PC-3 (cell line): Measurements from ENCODE around the gene EEPD1. TPM values are rescaled to one million over a fixed set of nuclear protein-coding genes. Genes with fewer than 3 reads are reported as not detected.

ENCODE experiments used
- ATAC-seq: fragments of 200-7000 bp; cut with Tn5 transposase; 2 replicates; pipeline ENCODE4 v1.9.1; 2020; ENCODE audit warnings: mild to moderate bottlenecking, moderate library complexity
- BruUV-seq: library from RNA; stranded (reverse); fragments of 400-500 nt; replicated peaks from 2 replicates; lab custom pipeline; 2021; lab: Mats Ljungman, UMichigan
- CTCF ChIA-PET: fragments of 300-600 bp; sonication (Branson Sonifier 250); formaldehyde crosslinking; loops from one replicate; lab custom pipeline; 2022; ENCODE audit warnings: antibody characterized with exemption; lab: Charles Lee
- POLR2A ChIA-PET: fragments of 300-600 bp; sonication (Branson Sonifier 250); formaldehyde crosslinking; loops from one replicate; lab custom pipeline; 2022; ENCODE audit warnings: antibody characterized with exemption; ENCODE audit not compliant: unreplicated experiment; lab: Charles Lee
- DNase-seq: peaks from one replicate; pipeline ENCODE4 v3.0.0-alpha.2; 2015
- H2AFZ ChIP-seq: fragments of 300-600 bp; sonication (generic); 2 replicates; pipeline ENCODE4 v1.6.0; 2016; ENCODE audit warnings: antibody characterized with exemption, low read length
- H3F3A ChIP-seq: fragments of 300-600 bp; sonication (generic); one replicate; pipeline ENCODE4 v1.6.0; 2017; ENCODE audit warnings: antibody characterized with exemption, low read length, control low read depth, mild to moderate bottlenecking; ENCODE audit not compliant: unreplicated experiment
- H3K27ac ChIP-seq: fragments of 300-600 bp; sonication (generic); 2 replicates; pipeline ENCODE4 v1.5.1; 2016; ENCODE audit warnings: mild to moderate bottlenecking, low read length
- H3K27me3 ChIP-seq: fragments of 300-600 bp; sonication (generic); 2 replicates; pipeline ENCODE4 v1.6.1; 2016; ENCODE audit warnings: low read length, mixed read lengths
- H3K36me3 ChIP-seq: fragments of 300-600 bp; sonication (generic); 2 replicates; pipeline ENCODE4 v1.6.1; 2016; ENCODE audit warnings: low read depth, mixed run types, low read length, mixed read lengths
- H3K4me1 ChIP-seq: fragments of 300-600 bp; sonication (generic); 2 replicates; pipeline ENCODE4 v1.5.1; 2016; ENCODE audit warnings: low read length; ENCODE audit not compliant: insufficient read depth
- H3K4me2 ChIP-seq: fragments of 300-600 bp; sonication (generic); 2 replicates; pipeline ENCODE4 v1.6.0; 2016; ENCODE audit warnings: low read length
- H3K4me3 ChIP-seq: fragments of 300-600 bp; sonication (generic); 2 replicates; pipeline ENCODE4 v1.5.1; 2016; ENCODE audit warnings: mild to moderate bottlenecking, low read length, mixed read lengths
- H3K79me2 ChIP-seq: fragments of 300-600 bp; sonication (generic); 2 replicates; pipeline ENCODE4 v1.6.1; 2017; ENCODE audit warnings: low read length, mixed read lengths
- H3K9ac ChIP-seq: fragments of 300-600 bp; sonication (generic); 2 replicates; pipeline ENCODE4 v1.6.0; 2016; ENCODE audit warnings: mild to moderate bottlenecking, low read length
- H3K9me2 ChIP-seq: fragments of 300-600 bp; sonication (generic); replicated peaks from 2 replicates; pipeline ENCODE4 v1.6.1; 2016; ENCODE audit warnings: mixed run types, low read length, mixed read lengths
- H3K9me3 ChIP-seq: fragments of 300-600 bp; sonication (generic); 2 replicates; pipeline ENCODE4 v1.6.1; 2016; ENCODE audit warnings: low read length, mixed read lengths
- H4K20me1 ChIP-seq: fragments of 300-600 bp; sonication (generic); 2 replicates; pipeline ENCODE4 v1.6.1; 2016; ENCODE audit warnings: low read length, mixed read lengths
- CTCF ChIP-seq: fragments of 300-600 bp; sonication (generic); conservative IDR thresholded peaks from 2 replicates; pipeline ENCODE4 v1.5.1; 2017; ENCODE audit warnings: antibody characterized with exemption, low read depth, mild to moderate bottlenecking, low read length
- EZH2 ChIP-seq: fragments of 300-600 bp; sonication (generic); IDR thresholded peaks from one replicate; pipeline ENCODE4 v1.6.1; 2017; ENCODE audit warnings: antibody characterized with exemption, mild to moderate bottlenecking, low read length; ENCODE audit not compliant: unreplicated experiment
- EZH2phosphoT487 ChIP-seq: fragments of 300-600 bp; sonication (generic); IDR thresholded peaks from 2 replicates; pipeline ENCODE4 v1.6.1; 2018; ENCODE audit warnings: mild to moderate bottlenecking, antibody characterized with exemption, low read length, borderline replicate concordance
- intact Hi-C: fragments of 100-400 bp; cut with micrococcal nuclease; formaldehyde crosslinking; loops from 2 replicates; pipeline ENCODE4 v1.9.0; 2023
- total RNA-seq: library from RNA; depleted of rRNA; stranded (reverse); fragments of >200 nt; gene quantifications from 2 replicates; pipeline ENCODE4 v1.2.3, GENCODE V29; 2014

Gene EEPD1
- total RNA-seq, 1 experiment from 2014 or later, result 28.3 TPM

DNA sequence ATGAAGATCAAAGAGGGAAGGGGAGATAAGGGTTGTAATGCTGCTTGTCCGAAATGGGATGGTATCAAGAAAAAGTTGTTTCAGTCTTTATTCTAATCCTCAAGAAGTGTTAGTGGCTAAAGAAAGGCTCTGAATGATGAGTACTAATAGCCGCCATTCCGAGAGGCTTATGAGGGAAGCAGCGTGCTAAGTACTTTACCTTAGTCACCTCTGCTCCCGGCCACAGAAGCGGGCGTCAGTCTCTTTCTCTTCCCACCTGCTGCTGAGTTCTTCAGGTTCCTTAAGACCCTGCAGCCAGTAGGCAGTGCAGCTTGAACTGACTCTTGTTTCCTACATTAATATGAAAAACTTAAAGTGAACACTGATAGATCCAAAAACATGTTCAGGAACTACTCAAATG, 73.1 kb downstream of the EEPD1 start:
- Histone ChIP-seq H3K36me3 (no peaks in the 10 kb centered on the region), H3K9me3 (no peaks in the 10 kb centered on the region), H4K20me1 (no peaks in the 10 kb centered on the region), H3K9me2 (no peaks in the 10 kb centered on the region), H3K4me3 (no peak overlapping the region), H3K4me2 (no peak overlapping the region), H3K27me3 (no peaks in the 10 kb centered on the region), H2AFZ (no peak overlapping the region), H3K27ac (no peak overlapping the region), H3F3A (no peaks in the 10 kb centered on the region), H3K79me2 (no peaks in the 10 kb centered on the region), H3K9ac (no peak overlapping the region), H3K4me1 (no peaks in the 10 kb centered on the region)
- no peak for DNase-seq
- intact Hi-C loops, result no loop called here
- no peak for ATAC-seq
- ChIA-PET POLR2A (no interaction called here), CTCF (no interaction called here)
- BruUV-seq, result no TSS peak
- TF ChIP-seq EZH2 (no peak), CTCF (no peak), EZH2phosphoT487 (no peak)

DNA sequence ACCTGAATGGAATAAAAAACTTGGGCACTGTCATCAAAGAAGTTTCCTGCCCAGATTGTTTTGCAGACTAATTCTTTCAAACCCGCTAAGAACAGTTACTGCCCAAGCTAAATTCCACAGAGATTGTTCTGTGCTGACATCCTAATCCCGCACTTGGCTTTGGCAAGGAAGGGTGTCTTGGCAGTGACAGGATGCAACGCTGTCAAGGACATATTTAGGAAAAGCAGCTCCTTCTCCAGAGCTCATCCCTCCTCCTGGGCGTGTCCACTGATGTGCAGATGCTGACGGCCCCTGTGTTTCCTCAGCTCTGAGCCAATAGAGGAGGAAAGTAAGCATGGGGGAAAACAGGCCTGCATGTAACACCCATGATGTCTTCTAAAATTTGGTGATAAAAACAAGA, 74.2 kb downstream of the EEPD1 start:
- Histone ChIP-seq H3K9me2 (no peaks in the 10 kb centered on the region), H3K4me2 (no peak overlapping the region), H4K20me1 (no peaks in the 10 kb centered on the region), H3K27ac (no peak overlapping the region), H2AFZ (no peak overlapping the region), H3K36me3 (no peaks in the 10 kb centered on the region), H3K79me2 (no peaks in the 10 kb centered on the region), H3F3A (no peaks in the 10 kb centered on the region), H3K27me3 (no peaks in the 10 kb centered on the region), H3K9ac (no peak overlapping the region), H3K9me3 (no peaks in the 10 kb centered on the region), H3K4me3 (no peak overlapping the region), H3K4me1 (peaks cover under 1% of the 10 kb centered on the region; the same call in 1 of the 2 replicates)
- no peak for DNase-seq
- ChIA-PET POLR2A (no interaction called here), CTCF (no interaction called here)
- no peak for ATAC-seq
- intact Hi-C loops, result no loop called here
- no peak for TF ChIP-seq EZH2
- no peak for TF ChIP-seq EZH2phosphoT487
- TF ChIP-seq CTCF, result no peak
- no TSS peak for BruUV-seq

DNA sequence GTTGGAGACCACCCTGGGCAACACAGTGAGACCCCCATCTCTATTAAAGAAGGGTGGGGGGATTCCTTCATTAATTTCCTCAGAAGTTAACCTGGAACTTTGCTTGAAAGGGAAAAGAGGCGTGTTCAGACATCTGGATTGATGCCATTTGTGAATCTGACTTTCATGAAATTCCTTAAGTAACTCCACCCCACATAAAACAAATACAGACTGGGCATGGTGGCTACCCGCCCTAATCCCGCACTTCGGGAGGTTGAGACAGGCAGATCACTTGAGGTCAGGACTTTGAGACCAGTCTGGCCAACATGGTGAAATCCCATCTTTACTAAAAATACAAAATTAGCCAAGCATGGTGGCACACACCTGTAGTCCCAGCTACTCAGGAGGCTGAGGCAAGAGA, 75.0 kb downstream of the EEPD1 start:
- H3K9me3 ChIP-seq, result no peaks in the 10 kb centered on the region
- TF ChIP-seq EZH2phosphoT487 (no peak), CTCF (no peak), EZH2 (no peak)
- H2AFZ ChIP-seq, result no peak overlapping the region
- H3K27ac ChIP-seq, result no peak overlapping the region
- no peaks in the 10 kb centered on the region for H3F3A ChIP-seq
- peaks cover 6% of the 10 kb centered on the region; the same call in 1 of the 2 replicates for H3K79me2 ChIP-seq
- no TSS peak for BruUV-seq
- H3K4me1 ChIP-seq, result peaks cover 9% of the 10 kb centered on the region
- no peak for ATAC-seq
- H4K20me1 ChIP-seq, result no peaks in the 10 kb centered on the region
- H3K9me2 ChIP-seq, result no peaks in the 10 kb centered on the region
- DNase-seq, result no peak
- no peaks in the 10 kb centered on the region for H3K27me3 ChIP-seq
- no peak overlapping the region for H3K4me3 ChIP-seq
- no peaks in the 10 kb centered on the region for H3K36me3 ChIP-seq
- no peak overlapping the region for H3K9ac ChIP-seq
- intact Hi-C loops, result no loop called here
- CTCF ChIA-PET, result no interaction called here
- POLR2A ChIA-PET, result no interaction called here
- no peak overlapping the region for H3K4me2 ChIP-seq
